HCT116 (cell line): ENCODE data around the gene JDP2. TPM values are rescaled to one million over a fixed set of nuclear protein-coding genes. Genes with fewer than 3 reads are reported as not detected.
A peak's percentile ranks its signal among the peaks of the same experiment; 100 is the strongest.

Experiments
- ATAC-seq: fragments of 200-7000 bp; cut with Tn5 transposase; 2 replicates; pipeline ENCODE4 v1.9.1; 2020; ENCODE audit warnings: mild to moderate bottlenecking, moderate library complexity
- BruUV-seq: library from RNA; stranded (reverse); fragments of 400-500 nt; replicated peaks from 2 replicates; lab custom pipeline; 2021; lab: Mats Ljungman, UMichigan
- CTCF ChIA-PET: fragments of 300-600 bp; sonication (Branson Sonifier 250); formaldehyde crosslinking; loops from one replicate; lab custom pipeline; 2021; ENCODE audit warnings: antibody characterized with exemption; lab: Charles Lee
- POLR2A ChIA-PET: fragments of 300-600, 350-600 bp; sonication (Branson Sonifier 250); formaldehyde crosslinking; loops from one replicate; lab custom pipeline; 2021; ENCODE audit warnings: antibody characterized with exemption; lab: Charles Lee
- RAD21 ChIA-PET, 2 experiments: fragments of 300-600 bp; sonication (Branson Sonifier 250); formaldehyde crosslinking; loops; one replicate each; lab custom pipeline; 2023; ENCODE audit warnings: low total read pairs in 2 of 2; ENCODE audit not compliant: uncharacterized antibody in 2 of 2, unreplicated experiment in 2 of 2, low non-redundant PET in 1 of 2; lab: Charles Lee
- DNase-seq: peaks from one replicate; pipeline ENCODE4 v3.0.0-alpha.2; 2010; ENCODE audit warnings: low read depth, low spot score
- H2AFZ ChIP-seq: fragments of 200-600 bp; shearing (Covaris generic), sonication (generic); 2 replicates; pipeline ENCODE4 v1.6.1; 2017; ENCODE audit warnings: low read depth, mixed run types, mixed read lengths, antibody characterized with exemption, low read length; ENCODE audit not compliant: poor library complexity, severe bottlenecking
- H3K27ac ChIP-seq: 2 replicates; pipeline ENCODE4 v1.5.1; 2012; ENCODE audit warnings: low read depth, low read length
- H3K27me3 ChIP-seq: fragments of 200-600 bp; sonication (generic); 2 replicates; pipeline ENCODE4 v1.6.1; 2016; ENCODE audit warnings: mixed run types, low read length, mixed read lengths; ENCODE audit not compliant: insufficient read depth
- H3K36me3 ChIP-seq, 2 experiments: fragments of 200-500 bp in 1 of 2; fragments of 200-600 bp in 1 of 2; sonication (Bioruptor generic) in 1 of 2; sonication (generic) in 1 of 2; 2 replicates each; pipeline versions ENCODE4 v1.5.1 to v1.6.1; 2014 to 2016; ENCODE audit warnings: low read length in 2 of 2, inconsistent platforms in 1 of 2, mixed read lengths in 1 of 2, mixed run types in 1 of 2; ENCODE audit not compliant: insufficient read depth in 2 of 2, control insufficient read depth in 1 of 2
- H3K4me1 ChIP-seq, 2 experiments: fragments of 200-600 bp in 1 of 2; sonication (generic) in 1 of 2; 2 replicates each; pipeline versions ENCODE4 v1.5.1 to v1.6.1; 2012 to 2017; ENCODE audit warnings: low read length in 2 of 2, inconsistent platforms in 1 of 2, mild to moderate bottlenecking in 1 of 2, mixed read lengths in 1 of 2, mixed run types in 1 of 2, moderate library complexity in 1 of 2; ENCODE audit not compliant: insufficient read depth in 2 of 2, control insufficient read depth in 1 of 2
- H3K4me2 ChIP-seq: fragments of 200-600 bp; sonication (generic); 2 replicates; pipeline ENCODE4 v1.6.1; 2017; ENCODE audit warnings: mixed run types, low read length, mixed read lengths
- H3K4me3 ChIP-seq, 2 experiments: fragments of 200-600 bp in 1 of 2; sonication (generic) in 1 of 2; replicated peaks in 1 of 2; 2 replicates each; pipeline ENCODE4 v1.5.1; 2011 to 2016; ENCODE audit warnings: low read length in 2 of 2, control low read depth in 1 of 2, low read depth in 1 of 2, mild to moderate bottlenecking in 1 of 2, mixed read lengths in 1 of 2, mixed run types in 1 of 2
- H3K79me2 ChIP-seq: fragments of 200-600 bp; sonication (generic); 2 replicates; pipeline ENCODE4 v1.6.1; 2017; ENCODE audit warnings: mild to moderate bottlenecking, mixed run types, low read length, moderate library complexity, mixed read lengths; ENCODE audit not compliant: insufficient read depth
- H3K9ac ChIP-seq: fragments of 200-600 bp; sonication (generic); 2 replicates; pipeline ENCODE4 v1.6.1; 2016; ENCODE audit warnings: low read length, mixed read lengths
- H3K9me2 ChIP-seq: fragments of 200-600 bp; sonication (generic), shearing (Covaris generic); 2 replicates; pipeline ENCODE4 v1.6.1; 2017; ENCODE audit warnings: mixed run types, mild to moderate bottlenecking, moderate library complexity; ENCODE audit not compliant: insufficient read depth
- H3K9me3 ChIP-seq, 2 experiments: fragments of 200-500 bp in 1 of 2; fragments of 200-600 bp in 1 of 2; sonication (Bioruptor generic) in 1 of 2; sonication (generic) in 1 of 2; 2 replicates each; pipeline ENCODE4 v1.6.1; 2014 to 2017; ENCODE audit warnings: low read length in 2 of 2, mixed read lengths in 2 of 2, inconsistent platforms in 1 of 2, low read depth in 1 of 2, mild to moderate bottlenecking in 1 of 2, mixed run types in 1 of 2, moderate library complexity in 1 of 2; ENCODE audit not compliant: control insufficient read depth in 1 of 2, insufficient read depth in 1 of 2
- H4K20me1 ChIP-seq: fragments of 200-600 bp; sonication (generic), shearing (Covaris generic); 2 replicates; pipeline ENCODE4 v1.6.1; 2017; ENCODE audit warnings: mixed run types, mild to moderate bottlenecking, moderate library complexity; ENCODE audit not compliant: insufficient read depth
- CEBPB ChIP-seq: IDR thresholded peaks from 2 replicates; pipeline ENCODE4 v1.6.1; 2012; ENCODE audit warnings: low read depth
- EGR1 ChIP-seq: IDR thresholded peaks from 2 replicates; pipeline ENCODE4 v1.6.1; 2012; ENCODE audit warnings: low read depth
- EZH2 ChIP-seq: fragments of 200-600 bp; sonication (generic); IDR thresholded peaks from 2 replicates; pipeline ENCODE4 v1.6.1; 2017; ENCODE audit warnings: antibody characterized with exemption, mixed run types
- EZH2phosphoT487 ChIP-seq: fragments of 200-600 bp; IDR thresholded peaks from 2 replicates; pipeline ENCODE4 v1.6.1; 2018; ENCODE audit warnings: antibody characterized with exemption, borderline replicate concordance
- FOSL1 ChIP-seq: IDR thresholded peaks from 2 replicates; pipeline ENCODE4 v1.6.1; 2012; ENCODE audit warnings: low read depth
- JUND ChIP-seq: IDR thresholded peaks from 2 replicates; pipeline ENCODE4 v1.6.1; 2012
- POLR2A ChIP-seq: IDR thresholded peaks from 2 replicates; pipeline ENCODE4 v1.7.0; 2011; ENCODE audit warnings: borderline replicate concordance; ENCODE audit not compliant: insufficient read depth, insufficient read length; ENCODE audit errors: extremely low read depth
- POLR2AphosphoS5 ChIP-seq: IDR thresholded peaks from 2 replicates; pipeline ENCODE4 v1.6.1; 2011; ENCODE audit warnings: mild to moderate bottlenecking, low read depth, low read length, moderate library complexity
- RAD21 ChIP-seq: IDR thresholded peaks from 2 replicates; pipeline ENCODE4 v1.6.1; 2012; ENCODE audit warnings: low read depth, mild to moderate bottlenecking
- SIN3A ChIP-seq: IDR thresholded peaks from 2 replicates; pipeline ENCODE4 v1.6.1; 2012; ENCODE audit warnings: low read depth
- SP1 ChIP-seq: IDR thresholded peaks from 2 replicates; pipeline ENCODE4 v1.6.1; 2012; ENCODE audit warnings: low read depth
- SRF ChIP-seq: IDR thresholded peaks from 2 replicates; pipeline ENCODE4 v1.6.1; 2012; ENCODE audit warnings: low read depth
- ZFX ChIP-seq: fragments of 450-650 bp; IDR thresholded peaks from 2 replicates; pipeline ENCODE4 v1.6.1; 2017
- intact Hi-C: fragments of 100-400 bp; cut with micrococcal nuclease; formaldehyde crosslinking; loops from 2 replicates; pipeline ENCODE4 v1.10.0; 2022
- total RNA-seq: library from RNA; stranded (reverse); gene quantifications from one replicate; pipeline ENCODE4 v1.2.1, GENCODE V29; 2021; ENCODE audit not compliant: unreplicated experiment
- TF ChIP-seq, protein P1 (sequence below), 3 experiments: fragments of 200-600 bp in 1 of 3; sonication (generic) in 1 of 3; IDR thresholded peaks in 2 of 3; conservative IDR thresholded peaks in 1 of 3; 2 replicates each; pipeline ENCODE4 v1.5.1; 2012 to 2017; ENCODE audit warnings: low read depth in 2 of 3, low read length in 2 of 3, antibody characterized with exemption in 1 of 3, borderline replicate concordance in 1 of 3, control low read depth in 1 of 3, mild to moderate bottlenecking in 1 of 3, mixed read lengths in 1 of 3, mixed run types in 1 of 3, moderate library complexity in 1 of 3; ENCODE audit not compliant: insufficient read depth in 1 of 3
- TF ChIP-seq, protein P2 (sequence below): IDR thresholded peaks from 2 replicates; pipeline ENCODE4 v1.6.1; 2012
- TF ChIP-seq, protein P3 (sequence below): IDR thresholded peaks from 2 replicates; pipeline ENCODE4 v1.6.1; 2011; ENCODE audit warnings: mild to moderate bottlenecking, low read length, moderate library complexity; ENCODE audit not compliant: insufficient replicate concordance; ENCODE audit errors: extremely low read depth
- TF ChIP-seq, protein P4 (sequence below): IDR thresholded peaks from 2 replicates; pipeline ENCODE4 v1.6.1; 2012

The JDP2 gene
- total RNA-seq, 1 experiment from 2014 or later: 25.4 TPM

DNA sequence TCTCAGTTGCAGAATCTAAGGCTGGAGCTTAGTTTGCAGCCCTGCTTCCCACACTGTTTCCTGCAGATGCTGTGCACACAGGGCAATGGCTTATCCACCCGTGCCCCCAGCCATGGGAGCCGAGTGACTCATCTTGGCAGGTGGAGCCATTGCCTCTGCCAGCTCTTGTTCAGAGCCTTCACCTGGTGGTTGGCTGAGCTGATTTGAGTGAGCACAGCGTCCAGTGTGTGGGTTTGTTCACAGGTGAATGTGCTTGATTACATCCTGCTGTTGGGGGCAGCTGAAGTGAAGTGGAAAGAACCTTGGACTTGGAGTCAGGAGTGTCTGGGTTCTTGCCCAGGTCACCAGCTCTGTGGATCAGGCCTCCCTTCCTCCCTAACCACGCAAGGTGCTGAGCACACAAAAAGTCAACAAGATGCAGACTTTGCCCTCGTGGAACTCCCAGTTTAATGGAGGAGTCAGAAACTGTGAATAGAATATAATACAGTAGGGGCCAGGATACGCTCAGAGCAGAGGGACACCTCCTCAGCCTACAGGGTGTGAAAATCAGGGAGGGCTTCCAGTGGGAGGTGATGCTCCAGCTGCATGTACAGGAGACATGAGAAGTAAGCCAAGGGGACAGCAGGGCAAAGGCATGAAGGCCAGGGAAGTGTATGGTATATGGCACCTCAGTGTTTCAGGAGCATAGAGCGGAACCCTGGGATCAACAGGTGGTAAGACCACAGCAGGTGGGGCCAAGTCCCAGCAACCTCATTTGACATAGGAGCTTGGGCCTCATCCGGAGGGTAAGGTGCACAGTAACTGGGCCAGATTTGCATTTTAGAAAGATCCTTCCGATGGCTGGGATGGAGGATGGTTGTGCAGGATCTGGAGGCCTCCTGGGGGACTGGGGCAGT, 22.8 kb downstream of the JDP2 start:
- Histone ChIP-seq H3K27me3 (no peaks in the 10 kb centered on the region), H3K9me2 (no peaks in the 10 kb centered on the region), H3K4me2 (no peak overlapping the region), H3K4me3 (no peak overlapping the region), H2AFZ (no peak overlapping the region), H3K4me1 (peaks cover 8 to 16% of the 10 kb centered on the region in 2 experiments; a peak in 3 of 4 replicates), H3K9ac (no peak overlapping the region), H4K20me1 (no peaks in the 10 kb centered on the region), H3K27ac (no peak overlapping the region), H3K79me2 (no peaks in the 10 kb centered on the region), H3K36me3 (no peaks in the 10 kb centered on the region), H3K9me3 (no peaks in the 10 kb centered on the region)
- intact Hi-C loops: no loop called here
- peak; percentile 38; the same call in 1 of the 2 replicates for ATAC-seq
- BruUV-seq: no TSS peak
- RAD21 ChIA-PET: no interaction called here
- no peak for DNase-seq
- POLR2A ChIA-PET: no interaction called here
- CTCF ChIA-PET: no interaction called here
- TF ChIP-seq EZH2: no peak
- no peak for TF ChIP-seq EZH2phosphoT487
- TF ChIP-seq RAD21: no peak
- TF ChIP-seq, protein P1, sequence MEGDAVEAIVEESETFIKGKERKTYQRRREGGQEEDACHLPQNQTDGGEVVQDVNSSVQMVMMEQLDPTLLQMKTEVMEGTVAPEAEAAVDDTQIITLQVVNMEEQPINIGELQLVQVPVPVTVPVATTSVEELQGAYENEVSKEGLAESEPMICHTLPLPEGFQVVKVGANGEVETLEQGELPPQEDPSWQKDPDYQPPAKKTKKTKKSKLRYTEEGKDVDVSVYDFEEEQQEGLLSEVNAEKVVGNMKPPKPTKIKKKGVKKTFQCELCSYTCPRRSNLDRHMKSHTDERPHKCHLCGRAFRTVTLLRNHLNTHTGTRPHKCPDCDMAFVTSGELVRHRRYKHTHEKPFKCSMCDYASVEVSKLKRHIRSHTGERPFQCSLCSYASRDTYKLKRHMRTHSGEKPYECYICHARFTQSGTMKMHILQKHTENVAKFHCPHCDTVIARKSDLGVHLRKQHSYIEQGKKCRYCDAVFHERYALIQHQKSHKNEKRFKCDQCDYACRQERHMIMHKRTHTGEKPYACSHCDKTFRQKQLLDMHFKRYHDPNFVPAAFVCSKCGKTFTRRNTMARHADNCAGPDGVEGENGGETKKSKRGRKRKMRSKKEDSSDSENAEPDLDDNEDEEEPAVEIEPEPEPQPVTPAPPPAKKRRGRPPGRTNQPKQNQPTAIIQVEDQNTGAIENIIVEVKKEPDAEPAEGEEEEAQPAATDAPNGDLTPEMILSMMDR (IDR thresholded peaks at IDR 0.05 in 2 of 3, conservative IDR thresholded peaks at IDR 0.05 in 1 of 3; ENCODE audit: borderline replicate concordance in 1 of 3, insufficient read depth in 1 of 3, low read depth in 2 of 3, low read length in 2 of 3): no peak
- TF ChIP-seq POLR2A: no peak
- no peak for TF ChIP-seq FOSL1
- TF ChIP-seq SIN3A: no peak
- TF ChIP-seq ZFX: no peak
- TF ChIP-seq, protein P2, sequence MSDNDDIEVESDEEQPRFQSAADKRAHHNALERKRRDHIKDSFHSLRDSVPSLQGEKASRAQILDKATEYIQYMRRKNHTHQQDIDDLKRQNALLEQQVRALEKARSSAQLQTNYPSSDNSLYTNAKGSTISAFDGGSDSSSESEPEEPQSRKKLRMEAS: no peak
- no peak for TF ChIP-seq JUND
- no peak for TF ChIP-seq CEBPB
- TF ChIP-seq EGR1: no peak
- TF ChIP-seq SP1: no peak
- TF ChIP-seq POLR2AphosphoS5: no peak
- TF ChIP-seq SRF: no peak
- TF ChIP-seq, protein P3, sequence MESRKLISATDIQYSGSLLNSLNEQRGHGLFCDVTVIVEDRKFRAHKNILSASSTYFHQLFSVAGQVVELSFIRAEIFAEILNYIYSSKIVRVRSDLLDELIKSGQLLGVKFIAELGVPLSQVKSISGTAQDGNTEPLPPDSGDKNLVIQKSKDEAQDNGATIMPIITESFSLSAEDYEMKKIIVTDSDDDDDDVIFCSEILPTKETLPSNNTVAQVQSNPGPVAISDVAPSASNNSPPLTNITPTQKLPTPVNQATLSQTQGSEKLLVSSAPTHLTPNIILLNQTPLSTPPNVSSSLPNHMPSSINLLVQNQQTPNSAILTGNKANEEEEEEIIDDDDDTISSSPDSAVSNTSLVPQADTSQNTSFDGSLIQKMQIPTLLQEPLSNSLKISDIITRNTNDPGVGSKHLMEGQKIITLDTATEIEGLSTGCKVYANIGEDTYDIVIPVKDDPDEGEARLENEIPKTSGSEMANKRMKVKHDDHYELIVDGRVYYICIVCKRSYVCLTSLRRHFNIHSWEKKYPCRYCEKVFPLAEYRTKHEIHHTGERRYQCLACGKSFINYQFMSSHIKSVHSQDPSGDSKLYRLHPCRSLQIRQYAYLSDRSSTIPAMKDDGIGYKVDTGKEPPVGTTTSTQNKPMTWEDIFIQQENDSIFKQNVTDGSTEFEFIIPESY: no peak
- TF ChIP-seq, protein P4, sequence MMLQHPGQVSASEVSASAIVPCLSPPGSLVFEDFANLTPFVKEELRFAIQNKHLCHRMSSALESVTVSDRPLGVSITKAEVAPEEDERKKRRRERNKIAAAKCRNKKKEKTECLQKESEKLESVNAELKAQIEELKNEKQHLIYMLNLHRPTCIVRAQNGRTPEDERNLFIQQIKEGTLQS: no peak
- TF ChIP-seq, all 23 proteins: peak for 0
